Measurements from ENCODE around the gene TP53I11.

TP53I11 gene

DNA sequence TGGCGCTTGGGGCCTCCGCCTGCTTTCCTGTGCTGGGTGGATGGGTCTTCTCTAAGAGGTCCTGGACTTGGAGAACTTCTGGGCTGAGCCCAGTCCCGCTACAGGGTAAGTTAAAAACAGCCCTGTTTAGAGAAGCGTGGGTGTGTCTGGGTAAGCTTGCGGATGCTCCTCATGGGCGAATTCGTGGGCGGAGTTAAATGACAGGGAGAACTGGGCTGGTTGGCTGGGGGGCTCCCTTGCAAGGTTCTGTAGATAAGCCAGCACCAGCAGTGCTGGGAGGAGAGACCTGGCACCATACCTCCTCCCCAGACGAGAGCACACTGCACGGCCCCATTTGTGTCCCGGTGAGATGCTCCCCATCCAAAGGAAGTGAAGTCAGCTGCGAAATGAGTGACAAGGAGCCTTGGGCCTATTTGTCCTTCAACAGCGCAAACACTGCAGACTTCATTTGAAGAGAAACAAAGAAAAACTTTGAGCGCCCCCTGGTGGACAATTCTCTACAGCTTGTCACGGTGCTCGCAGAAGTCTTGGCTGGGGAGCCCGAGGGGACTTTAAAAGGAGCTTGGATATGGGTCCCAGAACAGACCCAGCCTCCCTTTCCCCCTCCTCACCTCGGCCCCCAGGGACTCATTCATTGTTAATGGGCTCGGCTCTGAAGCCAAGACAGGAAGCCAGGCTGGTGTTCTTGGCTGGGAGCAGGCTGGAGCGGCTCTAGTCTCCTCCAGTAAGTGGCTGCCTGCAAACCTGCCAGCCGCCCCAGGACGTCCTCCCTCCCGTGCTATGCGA, 39.5 kb downstream of the TP53I11 start:
- DNase-seq: peak; percentile 87

DNA sequence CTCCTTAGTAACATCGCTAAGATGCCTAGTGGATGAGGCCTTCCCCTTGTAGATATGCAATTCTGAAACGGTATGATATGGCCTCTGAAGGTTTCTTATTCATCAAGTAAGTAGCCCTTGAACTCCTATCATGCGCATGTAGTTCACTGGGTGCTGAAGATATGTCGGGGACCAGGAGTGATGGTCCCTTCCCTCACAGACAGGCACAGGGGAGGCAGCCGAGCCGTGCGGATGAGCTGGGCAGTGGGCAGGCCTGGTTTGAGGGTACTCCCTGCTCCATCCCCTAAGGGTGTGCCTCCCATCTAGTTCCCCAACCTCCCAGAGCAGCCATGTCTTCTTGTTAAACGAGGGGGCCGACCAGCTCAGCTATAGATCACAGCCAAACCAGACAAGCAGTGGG, 40.1 kb downstream of the TP53I11 start:
- no peak for DNase-seq

DNA sequence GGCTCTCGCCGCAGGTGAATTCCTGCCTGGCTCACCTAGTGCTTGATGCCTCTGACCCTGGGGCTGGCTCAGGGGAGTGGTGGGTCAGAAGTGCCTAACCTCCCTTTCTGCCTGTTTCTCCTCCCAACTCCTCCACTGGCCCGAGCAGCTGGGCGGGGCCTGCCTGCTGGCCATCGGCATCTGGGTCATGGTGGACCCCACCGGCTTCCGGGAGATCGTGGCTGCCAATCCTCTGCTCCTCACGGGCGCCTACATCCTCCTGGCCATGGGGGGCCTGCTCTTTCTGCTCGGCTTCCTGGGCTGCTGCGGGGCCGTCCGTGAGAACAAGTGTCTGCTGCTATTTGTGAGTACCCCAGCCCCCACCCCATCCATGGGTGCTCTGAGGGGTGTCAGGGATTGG, 41.1 kb downstream of the TP53I11 start:
- DNase-seq: no peak

DNA sequence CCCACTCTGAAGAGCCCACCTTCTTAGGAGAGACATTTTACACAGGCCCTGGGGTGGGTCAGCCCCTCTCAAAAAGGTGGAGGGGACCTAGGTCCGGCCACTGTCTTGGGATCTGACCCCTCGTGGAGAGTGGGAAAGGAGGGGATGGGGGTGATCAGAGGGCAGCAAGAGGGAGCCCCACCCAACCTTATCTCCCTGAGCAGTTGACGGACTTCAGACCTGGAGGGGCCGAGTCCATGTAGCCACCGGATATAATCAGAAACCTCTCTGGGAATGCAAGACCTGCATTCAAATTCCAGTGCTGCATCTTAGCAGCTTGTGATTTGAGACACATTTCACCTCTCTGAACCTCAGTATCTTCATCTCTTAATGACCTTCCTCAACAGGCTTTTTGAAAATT, 44.0 kb downstream of the TP53I11 start:
- DNase-seq: no peak

DNA sequence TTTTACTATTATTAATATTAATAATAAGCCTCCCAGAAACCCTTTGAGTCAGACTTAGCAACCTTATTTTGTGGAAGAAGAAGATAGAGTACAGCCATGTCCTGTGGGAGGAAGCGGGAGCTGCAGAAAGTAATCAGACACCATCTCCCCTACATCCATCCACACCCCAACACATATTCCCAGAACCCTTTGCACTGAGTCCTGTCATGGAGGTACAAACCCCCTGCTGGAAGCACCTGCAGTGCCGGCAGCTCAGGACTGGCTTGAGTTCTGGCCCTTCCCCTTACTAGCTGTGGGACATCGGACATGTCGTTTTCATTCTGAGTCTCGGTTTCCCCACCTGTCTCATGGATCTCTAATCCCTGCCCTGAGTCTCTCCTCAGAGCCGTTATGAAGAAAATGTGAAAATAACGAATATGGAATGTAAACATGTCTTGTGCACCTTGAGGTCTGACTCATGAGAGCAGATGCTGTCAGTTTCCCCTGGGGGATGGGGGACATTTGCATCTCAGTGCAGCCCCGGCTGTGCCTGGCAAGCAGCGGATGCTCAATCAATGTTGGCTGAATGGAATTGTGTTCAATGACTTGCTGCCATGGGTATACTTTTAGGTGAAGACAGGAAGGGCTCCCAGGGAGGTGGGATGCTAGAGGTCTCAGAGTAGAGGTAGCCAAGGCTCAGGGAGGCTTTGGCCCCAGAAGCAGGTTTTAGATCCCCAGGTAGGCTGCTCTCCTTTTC, 45.4 kb downstream of the TP53I11 start:
- DNase-seq: no peak

DNA sequence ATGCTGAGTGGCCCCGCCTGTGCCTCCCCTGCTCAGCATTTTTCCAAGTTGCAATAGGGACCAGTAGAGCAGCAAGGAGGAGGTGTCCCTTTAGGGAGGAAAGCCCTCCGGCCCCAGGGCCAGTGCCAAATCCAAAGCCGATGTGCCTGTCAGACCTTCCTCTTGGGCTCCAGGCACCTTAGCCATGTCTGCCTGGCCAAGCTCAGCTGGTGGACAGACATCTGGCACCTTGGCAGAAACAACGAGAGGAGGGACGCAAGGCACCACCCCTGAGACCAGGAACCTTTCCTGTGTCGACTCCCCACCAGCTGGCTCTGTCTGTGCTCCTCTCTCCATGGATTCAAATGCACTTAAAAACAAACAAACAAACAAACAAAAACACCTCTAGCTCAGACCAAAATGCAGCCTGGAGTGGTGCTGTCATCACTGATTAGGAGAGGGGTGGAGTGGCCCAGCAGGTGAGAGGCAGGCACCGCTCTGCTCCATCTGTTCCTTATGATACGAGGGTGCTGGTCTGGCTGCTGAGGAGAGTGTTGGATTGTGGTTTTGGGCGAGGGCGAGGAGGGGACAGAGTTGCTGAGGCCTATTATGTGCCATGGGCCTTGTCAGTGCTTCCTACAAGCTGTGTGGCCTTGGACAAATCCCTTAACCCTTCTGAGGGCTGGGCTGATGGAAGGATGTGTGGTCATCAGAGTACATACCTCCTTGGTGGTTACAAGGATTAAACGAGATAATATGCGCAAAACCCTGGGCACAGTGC, 46.2 kb downstream of the TP53I11 start:
- no peak for DNase-seq

DNA sequence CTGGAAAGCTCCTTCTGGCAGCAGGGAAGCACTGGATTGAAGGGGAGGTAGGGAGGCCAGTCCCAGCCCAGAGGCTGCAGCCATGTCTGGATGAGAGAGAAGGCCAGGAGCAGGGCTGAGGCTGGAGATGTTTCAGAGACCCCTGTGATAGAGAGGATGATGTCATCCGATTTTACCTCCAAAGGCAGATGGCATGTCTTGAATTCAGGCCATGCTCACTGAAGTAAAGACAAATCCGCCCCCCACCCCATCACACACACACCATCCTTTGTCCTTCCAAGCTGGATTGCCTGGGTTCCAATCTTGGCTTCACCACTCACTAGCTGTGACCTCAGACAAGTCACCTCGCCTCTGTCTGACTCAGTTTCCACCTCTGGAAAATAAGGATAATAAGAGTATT, 47.2 kb downstream of the TP53I11 start:
- DNase-seq: no peak

DNA sequence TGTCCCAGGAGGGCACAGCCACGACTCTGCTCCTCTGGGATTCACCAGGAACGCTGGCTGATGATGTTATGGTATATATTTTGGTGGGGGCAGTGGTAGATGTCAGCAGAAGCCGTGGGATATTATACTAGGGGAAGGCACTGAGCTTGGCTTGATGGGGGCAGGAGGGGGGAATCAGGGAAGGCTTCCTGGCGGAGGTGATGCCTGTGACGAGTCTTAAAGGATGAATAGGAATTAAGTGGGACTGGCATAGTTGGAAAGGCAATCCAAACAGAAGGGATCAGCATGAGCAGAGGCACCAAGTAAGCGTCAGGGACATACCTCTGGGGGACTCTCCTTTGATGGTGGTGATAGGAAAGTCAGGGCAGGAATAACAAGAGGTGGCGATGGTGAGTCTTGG, 47.6 kb downstream of the TP53I11 start:
- DNase-seq: no peak

DNA sequence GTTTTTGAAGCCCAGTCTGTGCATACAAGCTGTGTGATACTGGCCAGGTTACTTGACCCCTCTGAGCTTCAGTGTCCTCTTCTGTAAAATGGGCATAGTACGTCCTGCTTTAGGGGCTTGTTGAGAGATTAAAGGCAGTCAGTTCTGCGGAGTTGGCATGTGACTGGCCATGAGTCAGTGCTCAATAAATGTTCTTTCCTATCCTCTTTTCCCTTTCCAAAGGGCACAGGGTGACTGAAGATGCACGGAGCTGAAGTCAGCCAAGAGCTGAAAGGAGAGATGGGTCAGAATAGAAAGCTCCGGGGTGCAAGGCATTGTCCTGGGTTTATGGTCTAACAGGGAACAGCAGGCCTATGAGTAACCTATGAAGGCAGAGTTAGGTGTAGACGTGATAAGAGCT, 48.9 kb downstream of the TP53I11 start:
- no peak for DNase-seq

DNA sequence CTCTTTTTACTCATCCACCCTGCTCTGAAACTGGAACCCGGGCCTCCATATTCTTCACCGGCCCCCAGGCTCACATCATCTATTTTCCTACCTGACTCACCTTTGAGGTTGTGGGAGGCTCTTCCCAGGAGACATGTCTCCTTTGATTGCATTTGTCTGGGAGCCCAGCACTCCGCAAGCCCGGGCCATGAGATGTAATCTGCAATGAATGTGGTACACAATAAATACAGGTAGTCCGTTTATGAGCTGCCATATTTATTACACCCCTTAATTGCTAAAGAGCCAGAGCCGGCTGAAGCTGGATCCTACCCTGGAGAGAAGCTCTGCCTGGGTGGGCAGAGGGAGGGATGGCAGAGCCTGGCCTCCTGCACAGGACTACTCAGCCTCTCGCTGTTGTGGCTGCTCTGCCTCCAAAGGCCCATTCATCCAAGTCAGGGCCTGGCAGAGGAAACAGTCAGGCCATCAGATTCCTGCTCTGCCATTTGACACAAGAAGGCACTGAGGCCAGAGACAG, 49.5 kb downstream of the TP53I11 start:
- no peak for DNase-seq

DNA sequence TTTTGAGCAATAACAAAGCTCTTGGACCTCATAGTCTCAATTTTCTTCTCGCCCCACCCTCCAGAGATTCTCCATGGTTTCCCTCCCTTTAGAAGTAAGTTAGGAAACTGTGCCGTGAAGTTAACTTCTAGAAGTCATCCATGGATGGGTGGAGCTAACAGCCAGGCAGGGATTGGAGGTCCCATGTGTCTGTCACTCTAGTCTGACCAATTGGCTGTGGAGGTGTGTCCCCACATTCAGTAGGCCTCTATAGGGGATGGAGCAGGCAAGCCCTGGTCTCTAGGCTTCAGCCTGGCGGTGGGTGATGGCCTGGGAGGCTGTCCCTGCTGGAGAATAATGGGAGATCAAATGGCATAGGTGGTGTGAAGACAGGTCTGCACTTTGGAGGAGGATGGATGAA, 50.7 kb downstream of the TP53I11 start:
- DNase-seq: no peak

DNA sequence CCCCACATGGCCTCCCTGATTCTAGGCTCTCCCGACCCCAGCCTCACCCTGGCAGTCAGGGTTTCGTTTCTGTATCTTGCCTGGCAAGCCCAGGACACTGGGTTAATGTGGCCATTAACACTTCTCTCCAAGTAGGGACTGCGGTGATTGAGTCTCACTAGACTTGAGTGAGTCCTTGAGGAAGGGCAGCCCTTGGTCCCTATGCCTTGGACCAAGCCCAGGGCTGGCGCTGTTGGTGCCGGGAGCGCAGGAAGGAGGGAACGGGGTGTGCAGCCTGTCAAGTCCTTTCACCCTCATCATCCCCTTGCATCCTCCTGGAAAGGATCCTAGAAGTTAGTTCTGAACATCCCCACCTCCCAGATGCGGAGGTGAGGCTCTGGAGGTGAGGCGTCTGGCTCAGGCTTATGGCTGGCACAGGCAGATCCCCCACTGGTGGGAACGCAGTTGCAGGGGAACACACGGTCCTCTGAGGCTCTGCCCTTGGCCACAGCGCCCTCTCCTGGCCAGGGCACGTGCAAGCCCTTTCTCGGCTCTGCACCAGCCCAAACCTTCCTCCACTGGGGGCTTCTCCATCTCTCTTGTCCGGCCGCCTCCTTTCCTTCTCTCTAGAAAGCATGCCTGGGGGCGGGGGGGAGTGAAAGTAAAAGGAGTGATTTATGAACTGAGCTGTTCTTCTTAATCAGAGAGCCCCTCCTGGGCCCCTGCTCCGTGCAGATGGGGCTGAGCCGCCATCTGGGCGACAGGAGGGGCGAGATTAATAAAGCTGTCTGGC, 56.7 kb downstream of the TP53I11 start:
- peak; percentile 66 for DNase-seq

DNA sequence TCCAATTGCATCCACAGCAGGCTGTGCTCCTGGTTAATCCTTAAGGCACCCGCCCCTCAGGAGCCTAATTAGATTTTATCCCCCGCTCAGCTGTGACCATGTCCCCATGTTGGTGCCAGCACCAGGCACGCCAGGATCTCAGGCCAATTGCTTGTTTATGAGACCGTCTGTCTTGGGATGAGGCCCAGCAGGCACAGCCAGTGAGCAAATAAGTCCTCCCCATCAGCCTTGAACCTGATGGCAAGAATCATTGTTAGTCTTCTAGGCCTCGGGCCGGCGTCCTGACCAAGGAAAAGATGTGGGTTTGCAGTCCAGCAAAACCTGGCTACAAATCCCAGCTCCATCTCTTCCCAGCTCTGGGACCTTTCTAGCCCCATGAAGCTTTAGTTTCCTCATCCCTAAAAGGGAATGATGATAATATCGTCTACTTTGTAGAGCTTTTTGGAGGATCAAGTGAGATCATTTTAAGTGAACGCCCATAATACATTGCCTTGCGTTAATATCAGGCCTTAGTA, 57.3 kb downstream of the TP53I11 start:
- DNase-seq: peak; percentile 33

DNA sequence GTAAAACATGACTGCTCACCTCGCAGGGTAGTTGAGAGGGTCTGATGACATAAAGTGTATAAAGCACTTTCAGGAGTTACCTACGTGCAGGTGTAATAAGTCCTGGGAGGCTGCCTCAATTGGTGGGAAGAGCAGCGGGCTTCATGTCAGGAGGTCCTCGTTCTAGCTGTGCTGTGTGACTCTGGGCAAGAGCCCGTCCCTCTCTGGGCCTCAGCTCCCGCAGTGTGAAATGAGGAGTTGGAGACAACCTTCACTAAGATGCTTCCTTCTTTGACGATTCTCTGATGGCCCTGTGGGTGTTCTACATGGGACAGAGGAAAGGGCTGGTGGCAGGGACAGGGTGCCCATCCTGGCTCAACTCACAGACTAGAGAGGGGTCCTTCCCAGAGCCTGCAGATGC, 57.8 kb downstream of the TP53I11 start:
- no peak for DNase-seq

DNA sequence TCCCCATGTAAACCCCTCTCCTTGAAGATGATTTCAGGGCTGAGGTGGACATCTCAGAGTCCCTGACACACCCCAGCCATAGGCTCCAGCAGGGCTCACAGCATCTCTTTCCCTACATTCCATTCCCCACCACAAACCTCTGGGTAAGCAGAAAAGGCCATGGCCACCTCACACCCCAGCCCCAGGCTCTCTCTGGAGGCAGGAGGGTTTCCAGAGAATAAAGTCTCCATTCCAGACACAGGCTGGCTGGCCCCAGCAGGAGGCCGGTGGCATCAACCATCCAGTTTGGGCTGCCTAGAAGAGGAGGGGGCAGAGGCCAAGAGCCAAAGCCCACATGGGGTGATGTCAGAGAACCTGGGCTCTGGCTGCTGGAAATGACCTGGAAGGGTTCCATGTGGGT, 61.4 kb downstream of the TP53I11 start:
- DNase-seq: no peak

DNA sequence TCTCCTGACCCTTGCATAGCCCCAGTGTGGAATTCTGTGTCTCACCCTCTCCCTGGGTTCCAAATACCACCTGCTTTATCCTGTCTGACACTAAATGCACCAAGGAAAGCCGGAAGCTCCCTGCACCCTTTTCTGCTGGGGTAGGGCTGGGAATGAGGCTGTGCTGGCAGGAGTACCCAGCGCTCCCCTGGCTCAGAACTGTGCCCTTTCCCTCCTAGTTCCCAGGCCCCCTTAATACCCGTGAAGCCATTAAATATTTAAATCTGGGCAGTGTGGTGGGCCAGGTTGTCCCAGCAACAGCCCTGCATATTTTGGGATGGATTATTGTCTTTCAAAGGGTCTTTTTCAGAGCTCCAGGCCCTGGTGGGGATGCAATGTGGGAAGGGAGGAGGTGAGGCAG, 63.0 kb downstream of the TP53I11 start:
- no peak for DNase-seq

DNA sequence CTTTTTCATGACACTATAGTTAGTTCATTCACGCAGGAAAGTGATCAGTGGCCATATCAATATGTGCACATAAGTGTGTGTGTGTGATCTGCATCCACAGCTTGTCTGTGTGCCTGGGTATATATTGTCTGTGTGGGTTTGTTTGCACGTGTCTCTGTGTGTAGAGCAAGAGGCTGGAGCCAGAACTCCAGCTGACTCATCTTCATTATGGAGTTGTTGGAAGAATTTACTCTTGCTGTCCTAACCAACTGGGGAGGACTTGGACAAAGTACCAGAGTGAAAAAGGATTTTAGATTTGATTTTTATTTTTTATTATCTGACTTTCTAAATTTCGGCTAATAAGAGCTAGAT, 63.9 kb downstream of the TP53I11 start:
- DNase-seq: no peak

DNA sequence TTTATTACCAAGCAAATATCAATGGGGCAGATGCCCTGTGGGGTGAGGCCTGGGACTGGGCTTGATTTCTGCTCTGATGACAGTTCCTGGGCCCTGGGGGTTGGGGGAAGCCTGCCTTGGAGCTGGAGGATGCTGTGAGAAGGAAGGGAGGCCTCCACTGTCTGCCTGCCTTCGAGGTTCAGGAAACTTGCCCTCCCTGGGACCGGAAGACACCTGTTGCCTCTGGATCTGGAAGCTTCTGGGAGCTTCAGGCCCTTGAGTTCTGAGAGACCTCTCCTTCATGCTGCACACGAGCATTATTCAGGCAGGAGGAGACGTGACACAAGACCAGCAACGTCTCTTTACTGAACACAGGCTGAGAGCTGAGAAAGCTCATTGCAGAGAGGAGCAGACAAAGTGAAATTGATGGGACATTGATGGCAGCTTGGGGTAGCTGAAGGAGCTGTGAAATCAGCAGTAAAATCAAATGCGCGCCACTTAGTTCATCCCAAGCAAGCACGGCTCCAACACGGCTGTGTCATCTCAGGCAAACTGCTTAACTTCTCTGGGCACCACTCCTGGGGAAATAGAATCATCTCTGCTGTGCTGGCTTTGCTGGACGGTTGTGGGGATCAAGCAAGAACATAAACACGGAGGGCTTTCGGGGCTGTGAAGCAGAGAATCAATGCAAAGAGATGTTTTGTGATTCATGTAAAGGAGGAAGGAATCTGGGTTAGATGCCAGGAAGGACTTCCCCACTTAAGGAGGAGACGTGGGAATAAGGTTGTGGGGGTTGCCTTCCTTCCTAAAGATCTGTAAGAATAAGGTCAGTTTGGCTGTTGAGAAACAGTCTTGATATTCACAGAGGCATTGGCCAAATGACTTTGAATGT, 64.5 kb downstream of the TP53I11 start:
- DNase-seq: no peak

DNA sequence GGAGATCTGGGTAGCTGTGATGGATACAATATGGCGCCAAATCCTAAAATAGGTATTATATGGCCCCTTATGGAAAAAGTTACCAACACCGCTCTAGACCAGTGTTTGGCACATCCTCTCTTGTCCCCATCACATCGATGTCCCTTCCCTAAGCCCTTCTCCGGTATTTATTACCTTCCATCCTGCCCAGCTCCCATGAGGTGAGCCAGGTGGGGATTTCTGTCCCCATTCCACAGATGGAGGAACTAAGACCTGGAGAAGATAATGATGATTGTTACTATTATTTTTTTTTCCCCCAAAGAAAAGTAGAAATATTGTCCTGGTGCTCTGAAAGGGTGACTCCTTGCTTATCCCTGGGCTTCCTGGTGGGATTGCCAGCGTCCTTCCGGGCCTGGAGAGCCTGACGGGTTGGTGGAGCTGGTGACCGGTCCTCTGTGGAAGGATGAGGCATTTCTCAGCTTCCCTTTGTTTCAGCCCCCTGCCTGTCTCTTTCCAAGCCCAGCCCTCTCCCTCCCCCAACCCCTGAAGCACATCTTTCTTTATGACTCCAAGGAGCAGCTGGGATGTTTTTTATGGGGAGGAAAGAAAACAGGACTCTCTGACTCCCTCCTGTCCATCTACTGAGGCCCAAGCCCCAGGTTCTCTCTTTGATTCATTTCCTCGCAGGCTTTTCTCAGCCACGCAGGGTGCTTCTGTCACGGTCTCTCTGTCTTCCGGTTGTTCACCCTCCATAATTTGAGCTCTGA, 65.4 kb downstream of the TP53I11 start:
- DNase-seq: no peak

DNA sequence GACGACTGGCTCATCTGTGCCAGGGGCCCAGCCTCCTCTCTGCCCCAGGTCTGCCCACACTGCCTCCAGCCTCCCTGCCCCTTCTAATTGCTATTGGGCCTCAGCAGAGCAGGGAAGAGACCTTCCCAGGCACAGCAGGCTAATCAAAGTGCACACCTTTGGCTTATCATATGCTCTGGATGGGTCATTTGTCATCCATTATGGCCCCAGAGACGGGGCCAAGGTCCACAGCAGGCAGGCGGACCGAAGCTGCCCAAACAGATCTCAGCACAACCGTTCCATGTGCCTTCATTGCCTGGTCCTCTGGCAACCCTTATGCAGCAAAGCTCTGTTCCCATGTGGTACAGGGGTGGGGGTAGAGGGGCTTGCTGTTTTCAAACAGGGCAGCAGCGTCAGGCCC, 66.6 kb downstream of the TP53I11 start:
- DNase-seq: no peak

DNA sequence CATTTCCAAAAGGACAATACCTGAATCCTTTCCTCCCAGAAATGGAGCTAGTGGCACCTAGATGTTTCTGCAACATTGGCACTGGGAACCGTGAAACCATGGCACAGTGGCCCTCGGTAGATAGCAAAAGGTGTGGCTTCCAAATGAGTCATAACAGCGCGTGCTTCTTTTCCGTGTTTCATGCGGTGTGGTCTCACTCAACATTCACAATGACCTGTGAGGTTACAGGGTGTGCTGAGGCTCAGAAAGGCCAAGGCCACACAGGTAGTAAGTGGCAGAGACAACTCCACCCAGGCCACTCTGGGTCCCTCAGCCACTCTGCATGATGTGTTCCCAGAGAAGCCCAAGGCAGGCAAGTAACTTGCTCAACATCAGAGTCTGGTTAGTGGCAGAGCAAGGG, 67.4 kb downstream of the TP53I11 start:
- no peak for DNase-seq

Data from NCI-H1092 (cell line).